HepG2 (cell line): ENCODE results near the gene BARX2. TPM values are rescaled to one million over a fixed set of nuclear protein-coding genes. Genes with fewer than 3 reads are reported as not detected.

Experiments
- ATAC-seq: fragments of 200-7000 bp; cut with Tn5 transposase; 3 replicates; pipeline ENCODE4 v1.9.1; 2020; ENCODE audit warnings: mild to moderate bottlenecking, moderate library complexity
- BruUV-seq: library from RNA; stranded (reverse); fragments of 400-500 nt; replicated peaks from 2 replicates; lab custom pipeline; 2021; lab: Mats Ljungman, UMichigan
- CTCF ChIA-PET: fragments of 300-600 bp; formaldehyde crosslinking; extraction: SDS; loops from one replicate; lab custom pipeline; 2021; ENCODE audit warnings: low total read pairs, inconsistent platforms, low intra/inter-chr PET ratio; lab: Yijun Ruan, JAX
- POLR2A ChIA-PET: fragments of 350-600 bp; sonication (Branson Sonifier 250); formaldehyde crosslinking; loops from one replicate; lab custom pipeline; 2020; ENCODE audit warnings: antibody characterized with exemption, inconsistent platforms; lab: Yijun Ruan, JAX
- DNase-seq: peaks from one replicate; pipeline ENCODE4 v3.0.0-alpha.2; 2015; ENCODE audit warnings: low spot score
- FAIRE-seq: peaks from 3 replicates; lab custom pipeline; 2011; peaks lifted over from hg19 to GRCh38; lab: Jason Lieb, UNC
- H2AFZ ChIP-seq: one replicate; pipeline ENCODE4 v1.6.1; 2011; ENCODE audit warnings: low read length, inconsistent platforms
- H3K27ac ChIP-seq: fragments of 300-600 bp; 3 replicates; pipeline ENCODE4 v1.8.0; 2011; ENCODE audit warnings: mixed run types, mild to moderate bottlenecking, mixed read lengths, low read length, inconsistent platforms; ENCODE audit not compliant: insufficient read depth; ENCODE audit errors: extremely low read length
- H3K27me3 ChIP-seq, 2 experiments: fragments of 200-600 bp in 1 of 2; 2 replicates in 1 of 2; 3 replicates in 1 of 2; pipeline versions ENCODE4 v1.6.0 to v1.8.0; 2011; ENCODE audit warnings: low read length in 2 of 2, mild to moderate bottlenecking in 2 of 2, moderate library complexity in 2 of 2, inconsistent platforms in 1 of 2; ENCODE audit not compliant: insufficient read depth in 2 of 2, control insufficient read depth in 1 of 2
- H3K36me3 ChIP-seq, 2 experiments: fragments of 200-600 bp in 1 of 2; replicated peaks in 1 of 2; 2 replicates in 1 of 2; 3 replicates in 1 of 2; pipeline versions ENCODE4 v1.5.1 to v1.8.0; 2011; ENCODE audit warnings: low read length in 2 of 2, inconsistent platforms in 1 of 2; ENCODE audit not compliant: insufficient read depth in 2 of 2, control insufficient read depth in 1 of 2
- H3K4me1 ChIP-seq: 2 replicates; pipeline ENCODE4 v1.5.1; 2012; ENCODE audit warnings: low read length, inconsistent platforms; ENCODE audit not compliant: insufficient read depth
- H3K4me2 ChIP-seq: 2 replicates; pipeline ENCODE4 v1.6.0; 2011; ENCODE audit warnings: low read depth, low read length, inconsistent platforms
- H3K4me3 ChIP-seq, 3 experiments: fragments of 200-600 bp in 1 of 3; sonication (generic), shearing (Covaris generic) in 1 of 3; replicated peaks in 1 of 3; 2 replicates each; pipeline ENCODE4 v1.5.1; 2011 to 2016; ENCODE audit warnings: low read length in 3 of 3, inconsistent platforms in 2 of 3, low read depth in 2 of 3, mild to moderate bottlenecking in 2 of 3, control low read depth in 1 of 3, mixed read lengths in 1 of 3; ENCODE audit not compliant: insufficient read depth in 1 of 3
- H3K79me2 ChIP-seq: one replicate; pipeline ENCODE4 v1.6.1; 2011; ENCODE audit warnings: low read length, inconsistent platforms; ENCODE audit not compliant: insufficient read depth
- H3K9ac ChIP-seq: 2 replicates; pipeline ENCODE4 v1.6.0; 2011; ENCODE audit warnings: mild to moderate bottlenecking, low read depth, low read length, inconsistent platforms; ENCODE audit not compliant: insufficient read depth
- H3K9me3 ChIP-seq: 2 replicates; pipeline ENCODE4 v1.5.1; 2012; ENCODE audit warnings: mild to moderate bottlenecking, low read length
- H4K20me1 ChIP-seq: 2 replicates; pipeline ENCODE4 v1.6.0; 2011; ENCODE audit warnings: inconsistent platforms, mild to moderate bottlenecking, low read length, moderate library complexity; ENCODE audit not compliant: insufficient read depth
- CHD4 ChIP-seq: fragments of 200-600 bp; sonication (generic); IDR thresholded peaks from 2 replicates; pipeline ENCODE4 v1.7.0; 2017; ENCODE audit warnings: mild to moderate bottlenecking, low read length, borderline replicate concordance
- EHMT2 ChIP-seq: fragments of 200-600 bp; sonication (generic); IDR thresholded peaks from 2 replicates; pipeline ENCODE4 v1.7.0; 2017; ENCODE audit warnings: antibody characterized with exemption, low read depth, low read length, borderline replicate concordance
- GZF1 ChIP-seq: sonication (generic); formaldehyde crosslinking; IDR thresholded peaks from 2 replicates; pipeline ENCODE4 v1.5.1; 2020; ENCODE audit warnings: mild to moderate bottlenecking, missing genetic modification reagents
- HES4 ChIP-seq: sonication (generic); formaldehyde crosslinking; IDR thresholded peaks from 2 replicates; pipeline ENCODE4 v1.9.0; 2021; ENCODE audit warnings: mild to moderate bottlenecking, missing genetic modification reagents, borderline replicate concordance
- IKZF4 ChIP-seq: sonication (generic); formaldehyde crosslinking; IDR thresholded peaks from 2 replicates; pipeline ENCODE4 v1.5.1; 2020; ENCODE audit warnings: borderline replicate concordance, mild to moderate bottlenecking, low read depth, missing genetic modification reagents; ENCODE audit errors: not compliant biosample characterization
- ISL2 ChIP-seq: sonication (generic); formaldehyde crosslinking; IDR thresholded peaks from 2 replicates; pipeline ENCODE4 v1.5.0; 2020; ENCODE audit warnings: missing genetic modification reagents
- JUNB ChIP-seq: sonication (generic); formaldehyde crosslinking; IDR thresholded peaks from 2 replicates; pipeline ENCODE4 v1.8.0; 2022; ENCODE audit warnings: missing genetic modification reagents, mild to moderate bottlenecking, borderline replicate concordance
- KLF11 ChIP-seq: IDR thresholded peaks from 2 replicates; pipeline ENCODE4 v1.6.1; 2016; ENCODE audit warnings: missing compliant biosample characterization
- NFIB ChIP-seq: sonication (generic); formaldehyde crosslinking; IDR thresholded peaks from 2 replicates; pipeline ENCODE4 v1.9.0; 2021; ENCODE audit warnings: missing genetic modification reagents, mild to moderate bottlenecking, borderline replicate concordance
- NR0B2 ChIP-seq: sonication (generic); formaldehyde crosslinking; IDR thresholded peaks from 2 replicates; pipeline ENCODE4 v1.4.0; 2020; ENCODE audit warnings: mild to moderate bottlenecking, missing genetic modification reagents
- PAX8 ChIP-seq: sonication (generic); formaldehyde crosslinking; IDR thresholded peaks from 2 replicates; pipeline ENCODE4 v1.8.0; 2022; ENCODE audit warnings: mild to moderate bottlenecking, missing genetic modification reagents, borderline replicate concordance
- ZBTB43 ChIP-seq: sonication (generic); formaldehyde crosslinking; conservative IDR thresholded peaks from 2 replicates; pipeline ENCODE4 v1.4.0; 2020; ENCODE audit warnings: missing genetic modification reagents
- ZNF274 ChIP-seq: sonication (generic); formaldehyde crosslinking; IDR thresholded peaks from 2 replicates; pipeline ENCODE4 v1.5.1; 2020; ENCODE audit warnings: mild to moderate bottlenecking, missing genetic modification reagents
- ZNF484 ChIP-seq: sonication (generic); formaldehyde crosslinking; IDR thresholded peaks from 2 replicates; pipeline ENCODE4 v1.5.1; 2020; ENCODE audit warnings: mild to moderate bottlenecking, low read depth, missing genetic modification reagents, borderline replicate concordance
- ZNF496 ChIP-seq: sonication (generic); formaldehyde crosslinking; IDR thresholded peaks from 2 replicates; pipeline ENCODE4 v1.8.1; 2023; ENCODE audit warnings: mild to moderate bottlenecking, moderate library complexity, missing genetic modification reagents; ENCODE audit not compliant: insufficient replicate concordance
- ZNF781 ChIP-seq: sonication (generic); formaldehyde crosslinking; IDR thresholded peaks from 2 replicates; pipeline ENCODE4 v1.5.1; 2020; ENCODE audit warnings: borderline replicate concordance, mild to moderate bottlenecking, missing genetic modification reagents; ENCODE audit errors: not compliant biosample characterization
- WGBS: methylation state at CpG from one replicate; pipeline ENCODE4 v1.1.6; 2017; ENCODE audit warnings: low lambda C conversion rate; 5-methylcytosine and 5-hydroxymethylcytosine counted together
- in situ Hi-C: cut with HindIII; loops from 2 replicates; pipeline ENCODE4 v1.10.0; 2017; ENCODE audit warnings: low pct_unique_long_range_greater_than_20kb; ENCODE audit not compliant: extremely low pct_ligation_motif_present
- intact Hi-C: fragments of 100-400 bp; cut with micrococcal nuclease; formaldehyde crosslinking; loops from one replicate; pipeline ENCODE4 v1.10.0; 2022; ENCODE audit not compliant: unreplicated experiment
- polyA plus RNA-seq, 8 experiments: library from polyadenylated mRNA; depleted of rRNA in 3 of 8; stranded (reverse) in 7 of 8; unstranded in 1 of 8; fragments of >200 nt; fragmentation: Illumina TruSeq in 4 of 8; extraction: Trizol in 4 of 8; gene quantifications; 2 replicates each; pipeline versions ENCODE4 v1.2.1 to v1.2.3, GENCODE V29; 2011 to 2016; ENCODE audit warnings: low read depth in 4 of 8, missing spikeins in 1 of 8, mixed read lengths in 1 of 8; ENCODE audit not compliant: insufficient read depth in 1 of 8
- total RNA-seq, 5 experiments: library from RNA; depleted of rRNA; stranded (reverse); fragments of >200 nt; fragmentation: Illumina TruSeq; extraction: Trizol; gene quantifications; 2 replicates each; pipeline ENCODE4 v1.2.3, GENCODE V29; 2016; ENCODE audit warnings: low read depth in 1 of 5
- TF ChIP-seq, protein P1 (sequence below): sonication (generic); formaldehyde crosslinking; IDR thresholded peaks from 2 replicates; pipeline ENCODE4 v1.4.0; 2020; ENCODE audit warnings: missing genetic modification reagents
- TF ChIP-seq, protein P2 (sequence below): sonication (generic); formaldehyde crosslinking; IDR thresholded peaks from 2 replicates; pipeline ENCODE4 v1.4.0; 2020; ENCODE audit warnings: mild to moderate bottlenecking, missing genetic modification reagents

The BARX2 gene
- total and polyA plus RNA-seq, 2 of the 13 experiments (the other 11 are each of a cell fraction or from before 2014, with no cell fraction given) = not detected

DNA sequence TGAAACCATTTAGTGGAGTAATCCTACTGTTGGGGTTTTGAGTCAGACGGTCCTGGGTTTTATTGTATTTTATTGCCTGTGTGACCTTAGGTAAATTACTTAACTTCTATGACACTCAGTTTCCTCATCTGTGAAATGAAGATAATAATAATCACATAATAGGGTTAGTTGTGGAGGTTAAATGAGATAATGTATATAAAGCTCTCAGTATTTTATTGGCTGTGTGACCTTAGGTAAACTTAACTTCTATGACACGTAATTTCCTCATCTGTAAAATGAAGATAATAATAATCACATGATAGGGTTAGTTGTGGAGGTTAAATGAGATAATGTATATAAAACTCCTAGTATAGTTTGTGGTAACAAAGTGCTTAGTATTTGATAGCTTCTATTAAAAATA lies 13.2 kb downstream of the BARX2 start:
- CTCF ChIA-PET = no interaction called here
- Histone ChIP-seq H3K9ac (no peak overlapping the region), H3K4me2 (no peak overlapping the region), H3K4me3 (no peak overlapping the region), H3K27me3 (peaks cover 2 to 13% of the 10 kb centered on the region in 2 experiments; a peak in 3 of 5 replicates)
- ATAC-seq = no peak
- intact Hi-C loops = no loop called here
- no peak for FAIRE-seq
- TF ChIP-seq GZF1 (CRISPR knock-in tag) (no peak), CHD4 (no peak), ZNF274 (no peak), PAX8 (CRISPR knock-in tag) (no peak), NFIB (CRISPR knock-in tag) (no peak), HES4 (CRISPR knock-in tag) (no peak), ZNF496 (CRISPR knock-in tag) (no peak), ZBTB43 (CRISPR knock-in tag) (no peak), ZNF484 (CRISPR knock-in tag) (no peak), EHMT2 (no peak), NR0B2 (CRISPR knock-in tag) (no peak), ISL2 (CRISPR knock-in tag) (no peak), ZNF781 (CRISPR knock-in tag) (no peak), IKZF4 (CRISPR knock-in tag) (no peak), JUNB (CRISPR knock-in tag) (no peak), KLF11 (no peak)
- TF ChIP-seq, protein P1, sequence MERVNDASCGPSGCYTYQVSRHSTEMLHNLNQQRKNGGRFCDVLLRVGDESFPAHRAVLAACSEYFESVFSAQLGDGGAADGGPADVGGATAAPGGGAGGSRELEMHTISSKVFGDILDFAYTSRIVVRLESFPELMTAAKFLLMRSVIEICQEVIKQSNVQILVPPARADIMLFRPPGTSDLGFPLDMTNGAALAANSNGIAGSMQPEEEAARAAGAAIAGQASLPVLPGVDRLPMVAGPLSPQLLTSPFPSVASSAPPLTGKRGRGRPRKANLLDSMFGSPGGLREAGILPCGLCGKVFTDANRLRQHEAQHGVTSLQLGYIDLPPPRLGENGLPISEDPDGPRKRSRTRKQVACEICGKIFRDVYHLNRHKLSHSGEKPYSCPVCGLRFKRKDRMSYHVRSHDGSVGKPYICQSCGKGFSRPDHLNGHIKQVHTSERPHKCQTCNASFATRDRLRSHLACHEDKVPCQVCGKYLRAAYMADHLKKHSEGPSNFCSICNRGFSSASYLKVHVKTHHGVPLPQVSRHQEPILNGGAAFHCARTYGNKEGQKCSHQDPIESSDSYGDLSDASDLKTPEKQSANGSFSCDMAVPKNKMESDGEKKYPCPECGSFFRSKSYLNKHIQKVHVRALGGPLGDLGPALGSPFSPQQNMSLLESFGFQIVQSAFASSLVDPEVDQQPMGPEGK (CRISPR knock-in tag) = no peak
- TF ChIP-seq, protein P2, sequence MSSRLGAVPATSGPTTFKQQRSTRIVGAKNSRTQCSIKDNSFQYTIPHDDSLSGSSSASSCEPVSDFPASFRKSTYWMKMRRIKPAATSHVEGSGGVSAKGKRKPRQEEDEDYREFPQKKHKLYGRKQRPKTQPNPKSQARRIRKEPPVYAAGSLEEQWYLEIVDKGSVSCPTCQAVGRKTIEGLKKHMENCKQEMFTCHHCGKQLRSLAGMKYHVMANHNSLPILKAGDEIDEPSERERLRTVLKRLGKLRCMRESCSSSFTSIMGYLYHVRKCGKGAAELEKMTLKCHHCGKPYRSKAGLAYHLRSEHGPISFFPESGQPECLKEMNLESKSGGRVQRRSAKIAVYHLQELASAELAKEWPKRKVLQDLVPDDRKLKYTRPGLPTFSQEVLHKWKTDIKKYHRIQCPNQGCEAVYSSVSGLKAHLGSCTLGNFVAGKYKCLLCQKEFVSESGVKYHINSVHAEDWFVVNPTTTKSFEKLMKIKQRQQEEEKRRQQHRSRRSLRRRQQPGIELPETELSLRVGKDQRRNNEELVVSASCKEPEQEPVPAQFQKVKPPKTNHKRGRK (CRISPR knock-in tag) = no peak
- TF ChIP-seq, all 625 proteins: peak for 0
- Histone ChIP-seq H3K9me3 (no peaks in the 10 kb centered on the region), H4K20me1 (no peaks in the 10 kb centered on the region), H3K4me1 (peaks cover 21% of the 10 kb centered on the region), H3K36me3 (no peaks in the 10 kb centered on the region), H2AFZ (no peak overlapping the region), H3K27ac (no peak overlapping the region), H3K79me2 (no peaks in the 10 kb centered on the region)
- WGBS = 5% methylated on average over 2 of the region's 2 CpGs
- in situ Hi-C loops = no loop called here
- DNase-seq = no peak
- POLR2A ChIA-PET = no interaction called here
- BruUV-seq = no TSS peak
